Smooth muscle cell (in vitro differentiated cells): ENCODE data around the gene AUTS2. TPM values are rescaled to one million over a fixed set of nuclear protein-coding genes. Genes with fewer than 3 reads are reported as not detected.
A peak's percentile ranks its signal among the peaks of the same experiment; 100 is the strongest.

Experiments used
- DNase-seq: peaks from one replicate; lab custom pipeline; 2025; ENCODE audit not compliant: unreplicated experiment; lab: John Stamatoyannopoulos, UW
- H2AFZ ChIP-seq: fragments of 200-600 bp; sonication (generic); 2 replicates; pipeline ENCODE4 v1.6.0; 2016; ENCODE audit warnings: antibody characterized with exemption, low read depth, mild to moderate bottlenecking
- H3F3A ChIP-seq: fragments of 200-600 bp; sonication (generic); 2 replicates; pipeline ENCODE4 v1.6.0; 2017; ENCODE audit warnings: antibody characterized with exemption, low read depth
- H3K27ac ChIP-seq: fragments of 200-600 bp; sonication (generic); 2 replicates; pipeline ENCODE4 v1.5.1; 2016; ENCODE audit warnings: low read depth, mild to moderate bottlenecking
- H3K27me3 ChIP-seq: fragments of 200-600 bp; sonication (generic); 2 replicates; pipeline ENCODE4 v1.6.1; 2016; ENCODE audit warnings: low read depth, mild to moderate bottlenecking
- H3K36me3 ChIP-seq: fragments of 200-600 bp; sonication (generic); 2 replicates; pipeline ENCODE4 v1.5.1; 2016; ENCODE audit warnings: low read depth
- H3K4me1 ChIP-seq: fragments of 200-600 bp; sonication (generic); 2 replicates; pipeline ENCODE4 v1.5.1; 2016; ENCODE audit warnings: low read depth
- H3K4me2 ChIP-seq: fragments of 200-600 bp; sonication (generic); 2 replicates; pipeline ENCODE4 v1.6.0; 2016; ENCODE audit warnings: mild to moderate bottlenecking
- H3K4me3 ChIP-seq: fragments of 200-600 bp; sonication (generic); 2 replicates; pipeline ENCODE4 v1.5.1; 2016; ENCODE audit warnings: mild to moderate bottlenecking
- H3K79me2 ChIP-seq: fragments of 200-600 bp; sonication (generic); 2 replicates; pipeline ENCODE4 v1.6.0; 2016; ENCODE audit warnings: low read depth, mild to moderate bottlenecking
- H3K9ac ChIP-seq: fragments of 200-600 bp; sonication (generic); 2 replicates; pipeline ENCODE4 v1.6.0; 2016; ENCODE audit warnings: low read depth
- H3K9me3 ChIP-seq: fragments of 200-600 bp; sonication (generic); replicated peaks from 2 replicates; pipeline ENCODE4 v1.5.1; 2016; ENCODE audit warnings: low read depth
- H4K20me1 ChIP-seq: fragments of 200-600 bp; sonication (generic); 2 replicates; pipeline ENCODE4 v1.6.0; 2016; ENCODE audit warnings: low read depth
- WGBS: methylation state at CpG from one replicate; pipeline ENCODE4 v1.1.7; 2016; ENCODE audit warnings: low lambda C conversion rate; 5-methylcytosine and 5-hydroxymethylcytosine counted together
- polyA plus RNA-seq: library from polyadenylated mRNA; unstranded; fragments of >200 nt; fragmentation: Nextera tagmentation; extraction: Ambion mirVana; gene quantifications from 2 replicates; pipeline ENCODE4 v1.2.1, GENCODE V29; 2016
- total RNA-seq: library from RNA; depleted of rRNA; stranded (reverse); fragments of >200 nt; gene quantifications from 2 replicates; pipeline ENCODE4 v1.2.3, GENCODE V29; 2014
- TF ChIP-seq, protein P1 (sequence below): fragments of 200-600 bp; sonication (generic); IDR thresholded peaks from 2 replicates; pipeline ENCODE4 v1.5.1; 2017; ENCODE audit warnings: borderline replicate concordance, mild to moderate bottlenecking, antibody characterized with exemption; ENCODE audit not compliant: insufficient read depth, poor library complexity, severe bottlenecking

Gene AUTS2
- total and polyA plus RNA-seq, 2 experiments from 2014 or later = 6.5 to 8.6 TPM

DNA sequence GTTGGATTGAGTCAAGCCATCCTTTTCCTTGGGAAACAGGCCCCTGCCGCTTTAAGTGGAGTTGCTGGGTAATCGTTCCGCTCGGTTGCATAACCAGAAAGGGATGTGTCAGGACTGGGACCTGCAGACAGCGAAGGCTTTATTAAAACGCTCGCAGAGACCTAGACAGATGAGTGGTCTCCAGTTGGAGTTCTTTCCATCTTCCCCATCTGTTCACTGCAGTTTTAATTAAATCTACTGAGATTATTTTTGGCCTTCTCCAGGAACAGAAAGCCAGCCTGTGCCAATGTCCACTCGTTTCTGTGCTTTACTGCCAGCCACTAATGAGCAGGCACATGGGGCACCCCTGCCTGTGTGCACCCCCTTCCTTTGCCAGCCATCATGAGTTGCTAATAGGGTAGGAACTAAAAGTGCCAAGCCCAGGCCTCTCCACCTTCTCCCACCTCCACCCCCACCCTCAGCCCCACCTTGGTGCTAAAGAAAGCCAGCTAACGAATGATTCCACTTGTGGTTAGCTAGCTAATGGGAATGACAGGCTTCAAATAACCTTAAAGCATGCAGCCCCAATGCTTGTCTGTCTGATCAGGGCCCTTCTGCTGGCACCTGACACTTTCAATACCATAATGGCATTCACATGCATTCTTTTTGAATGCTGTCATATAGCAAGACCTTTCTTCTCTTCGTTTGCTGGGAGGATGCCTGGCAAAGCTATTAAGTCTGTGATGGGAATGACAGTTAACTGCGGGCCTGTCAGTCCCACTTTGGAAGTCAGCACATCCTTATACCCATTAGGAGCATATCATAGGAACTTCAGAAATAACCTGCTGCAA, 976.9 kb downstream of the AUTS2 start:
- Histone ChIP-seq H3K4me1 (peaks cover 29% of the 10 kb centered on the region), H3K27me3 (no peaks in the 10 kb centered on the region), H3K9me3 (no peaks in the 10 kb centered on the region), H3K79me2 (no peaks in the 10 kb centered on the region), H3K36me3 (no peaks in the 10 kb centered on the region), H4K20me1 (no peaks in the 10 kb centered on the region), H3K9ac (no peak overlapping the region), H3K4me2 (peak overlapping the region; percentile 56), H3F3A (peaks cover 5% of the 10 kb centered on the region), H3K4me3 (no peak overlapping the region), H3K27ac (no peak overlapping the region), H2AFZ (no peak overlapping the region)
- no peak for DNase-seq
- TF ChIP-seq, protein P1, sequence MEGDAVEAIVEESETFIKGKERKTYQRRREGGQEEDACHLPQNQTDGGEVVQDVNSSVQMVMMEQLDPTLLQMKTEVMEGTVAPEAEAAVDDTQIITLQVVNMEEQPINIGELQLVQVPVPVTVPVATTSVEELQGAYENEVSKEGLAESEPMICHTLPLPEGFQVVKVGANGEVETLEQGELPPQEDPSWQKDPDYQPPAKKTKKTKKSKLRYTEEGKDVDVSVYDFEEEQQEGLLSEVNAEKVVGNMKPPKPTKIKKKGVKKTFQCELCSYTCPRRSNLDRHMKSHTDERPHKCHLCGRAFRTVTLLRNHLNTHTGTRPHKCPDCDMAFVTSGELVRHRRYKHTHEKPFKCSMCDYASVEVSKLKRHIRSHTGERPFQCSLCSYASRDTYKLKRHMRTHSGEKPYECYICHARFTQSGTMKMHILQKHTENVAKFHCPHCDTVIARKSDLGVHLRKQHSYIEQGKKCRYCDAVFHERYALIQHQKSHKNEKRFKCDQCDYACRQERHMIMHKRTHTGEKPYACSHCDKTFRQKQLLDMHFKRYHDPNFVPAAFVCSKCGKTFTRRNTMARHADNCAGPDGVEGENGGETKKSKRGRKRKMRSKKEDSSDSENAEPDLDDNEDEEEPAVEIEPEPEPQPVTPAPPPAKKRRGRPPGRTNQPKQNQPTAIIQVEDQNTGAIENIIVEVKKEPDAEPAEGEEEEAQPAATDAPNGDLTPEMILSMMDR = no peak
- WGBS = 17% methylated on average over 11 of the region's 11 CpGs

DNA sequence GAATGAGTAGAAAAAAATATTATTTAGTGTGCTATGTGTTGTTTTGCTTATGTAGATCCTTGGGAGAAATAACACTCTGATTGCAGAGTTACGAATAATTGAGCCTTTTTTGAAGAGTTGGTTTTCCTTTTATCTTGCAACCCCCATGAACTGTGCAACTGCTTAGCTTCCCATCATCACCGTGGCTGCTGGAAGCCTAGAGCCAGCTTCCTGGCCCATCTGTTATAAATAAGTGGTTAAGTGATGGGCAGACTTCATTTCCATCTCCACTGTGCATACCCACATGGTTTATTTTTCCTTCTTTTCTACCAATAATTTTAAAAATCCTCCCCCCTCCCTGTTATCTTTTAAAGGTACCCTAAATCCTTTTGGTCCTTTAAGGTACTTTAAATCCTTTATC, 978.8 kb downstream of the AUTS2 start:
- DNase-seq = no peak
- Histone ChIP-seq H3K4me1 (peaks cover 31% of the 10 kb centered on the region), H3K27ac (no peak overlapping the region), H3K79me2 (no peaks in the 10 kb centered on the region), H3K4me3 (no peak overlapping the region), H2AFZ (no peak overlapping the region), H3K36me3 (no peaks in the 10 kb centered on the region), H3F3A (peaks cover 5% of the 10 kb centered on the region), H4K20me1 (no peaks in the 10 kb centered on the region), H3K9ac (no peak overlapping the region), H3K9me3 (no peaks in the 10 kb centered on the region), H3K27me3 (no peaks in the 10 kb centered on the region), H3K4me2 (no peak overlapping the region)
- WGBS = 61% methylated on average over 2 of the region's 2 CpGs
- TF ChIP-seq, protein P1 = no peak

DNA sequence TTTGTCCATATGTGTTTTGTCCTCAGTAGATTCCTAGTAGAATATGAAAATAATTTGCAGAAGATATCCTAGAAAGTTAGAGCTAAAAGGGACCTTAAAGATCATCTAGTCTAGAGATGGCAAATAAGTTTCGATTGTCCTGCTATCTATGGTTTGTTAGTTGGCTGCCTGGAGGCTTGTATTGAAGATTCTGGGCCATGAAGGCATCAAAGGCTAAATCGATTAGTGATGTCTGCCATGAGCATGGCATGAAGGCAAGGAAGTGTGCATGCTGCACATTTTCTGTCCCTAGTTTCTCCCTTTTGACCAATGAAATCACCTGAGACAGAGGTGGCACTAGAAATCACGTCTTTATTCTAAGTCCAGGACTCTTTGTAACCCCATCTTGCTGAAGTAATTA, 979.9 kb downstream of the AUTS2 start:
- Histone ChIP-seq H2AFZ (no peak overlapping the region), H3K4me2 (no peak overlapping the region), H3F3A (peaks cover 16% of the 10 kb centered on the region), H3K27ac (no peak overlapping the region), H3K4me3 (no peak overlapping the region), H3K79me2 (no peaks in the 10 kb centered on the region), H3K27me3 (no peaks in the 10 kb centered on the region), H3K9ac (no peak overlapping the region), H4K20me1 (no peaks in the 10 kb centered on the region), H3K9me3 (no peaks in the 10 kb centered on the region), H3K36me3 (no peaks in the 10 kb centered on the region), H3K4me1 (peaks cover 34% of the 10 kb centered on the region)
- 97% methylated on average over 3 of the region's 3 CpGs for WGBS
- TF ChIP-seq, protein P1 = no peak
- DNase-seq = no peak
